H1 (cell line): Measurements from ENCODE around the gene ARF3. TPM values are rescaled to one million over a fixed set of nuclear protein-coding genes. Genes with fewer than 3 reads are reported as not detected.

Experiments used
- CTCF ChIA-PET: fragments of 300-600 bp; sonication (Branson Sonifier 250); formaldehyde crosslinking; loops from one replicate; lab custom pipeline; 2021; ENCODE audit not compliant: partially characterized antibody; lab: Charles Lee
- POLR2A ChIA-PET: fragments of 300-600 bp; sonication (Branson Sonifier 250); formaldehyde crosslinking; loops from one replicate; lab custom pipeline; 2021; ENCODE audit warnings: inconsistent platforms; ENCODE audit not compliant: partially characterized antibody; lab: Charles Lee
- DNase-seq, 2 experiments: peaks; one replicate each; pipeline versions ENCODE4 v3.0.0 to v3.0.0-alpha.2; 2010 to 2022; ENCODE audit warnings: low spot score in 2 of 2, low read depth in 1 of 2, mixed read lengths in 1 of 2
- FAIRE-seq: peaks from 2 replicates; lab custom pipeline; 2011; peaks lifted over from hg19 to GRCh38; lab: Jason Lieb, UNC
- H2AFZ ChIP-seq: 2 replicates; pipeline ENCODE4 v1.8.1; 2012; ENCODE audit warnings: low read length, inconsistent platforms
- H2AK5ac ChIP-seq: 2 replicates; pipeline ENCODE4 v1.6.1; 2013; ENCODE audit warnings: low read depth, low read length
- H2BK120ac ChIP-seq: replicated peaks from 2 replicates; pipeline ENCODE3; 2013; ENCODE audit warnings: low read depth, low read length, inconsistent platforms
- H2BK12ac ChIP-seq: 2 replicates; pipeline ENCODE4 v1.6.1; 2013; ENCODE audit warnings: low read depth, low read length
- H2BK15ac ChIP-seq: 2 replicates; pipeline ENCODE4 v1.6.1; 2013; ENCODE audit warnings: low read length
- H2BK20ac ChIP-seq: 2 replicates; pipeline ENCODE4 v1.6.1; 2013; ENCODE audit warnings: low read length
- H2BK5ac ChIP-seq: 2 replicates; pipeline ENCODE4 v1.6.1; 2013; ENCODE audit warnings: low read depth, low read length
- H3K14ac ChIP-seq: 2 replicates; pipeline ENCODE4 v1.6.1; 2013; ENCODE audit warnings: inconsistent platforms; ENCODE audit not compliant: insufficient read length
- H3K18ac ChIP-seq: 2 replicates; pipeline ENCODE4 v1.6.1; 2013; ENCODE audit warnings: low read length; ENCODE audit errors: extremely low read depth
- H3K23ac ChIP-seq: 2 replicates; pipeline ENCODE4 v1.6.1; 2013; ENCODE audit warnings: inconsistent platforms; ENCODE audit not compliant: insufficient read length
- H3K23me2 ChIP-seq: 2 replicates; pipeline ENCODE4 v1.6.1; 2013; ENCODE audit warnings: low read depth, low read length
- H3K27ac ChIP-seq: 2 replicates; pipeline ENCODE4 v1.6.1; 2011; ENCODE audit warnings: low read depth, low read length, inconsistent platforms
- H3K27me3 ChIP-seq, 4 experiments: replicated peaks in 1 of 4; 1 replicate in 1 of 4; 2 replicates in 3 of 4; pipeline versions ENCODE4 v1.6.1 to v1.8.1; 2011 to 2013; ENCODE audit warnings: low read length in 3 of 4, mild to moderate bottlenecking in 3 of 4, inconsistent platforms in 2 of 4, mixed read lengths in 2 of 4, moderate library complexity in 1 of 4; ENCODE audit not compliant: control insufficient read depth in 3 of 4, insufficient read depth in 3 of 4; ENCODE audit errors: extremely low read depth in 1 of 4
- H3K36me3 ChIP-seq, 4 experiments: 2 replicates each; pipeline versions ENCODE4 v1.6.1 to v1.8.1; 2011 to 2013; ENCODE audit warnings: mild to moderate bottlenecking in 4 of 4, low read length in 3 of 4, moderate library complexity in 2 of 4, control low read depth in 1 of 4, inconsistent platforms in 1 of 4; ENCODE audit not compliant: insufficient read depth in 4 of 4, control insufficient read depth in 2 of 4
- H3K4ac ChIP-seq: replicated peaks from 2 replicates; pipeline ENCODE3; 2013; ENCODE audit warnings: low read length, low read depth, mixed read lengths, inconsistent platforms; ENCODE audit not compliant: insufficient read length
- H3K4me1 ChIP-seq, 4 experiments: replicated peaks in 1 of 4; 1 replicate in 1 of 4; 2 replicates in 3 of 4; pipeline versions ENCODE4 v1.6.1 to v1.8.1; 2011 to 2013; ENCODE audit warnings: low read length in 3 of 4, inconsistent platforms in 2 of 4, mixed read lengths in 1 of 4; ENCODE audit not compliant: insufficient read depth in 4 of 4, control insufficient read depth in 3 of 4
- H3K4me2 ChIP-seq, 2 experiments: 2 replicates each; pipeline versions ENCODE4 v1.6.1 to v1.8.1; 2011 to 2013; ENCODE audit warnings: low read depth in 2 of 2, low read length in 2 of 2, control low read depth in 1 of 2, inconsistent platforms in 1 of 2, mild to moderate bottlenecking in 1 of 2; ENCODE audit not compliant: insufficient read depth in 1 of 2
- H3K4me3 ChIP-seq, 4 experiments: fragments of 200-600, 300-600 bp in 1 of 4; sonication (generic), shearing (Covaris generic), sonication (Bioruptor Twin) in 1 of 4; 2 replicates each; pipeline versions ENCODE4 v1.5.1 to v1.8.1; 2011 to 2016; ENCODE audit warnings: low read length in 4 of 4, low read depth in 3 of 4, control low read depth in 2 of 4, inconsistent platforms in 2 of 4, mild to moderate bottlenecking in 2 of 4, mixed read lengths in 1 of 4, moderate library complexity in 1 of 4; ENCODE audit not compliant: insufficient read depth in 2 of 4; ENCODE audit errors: extremely low read depth in 1 of 4
- H3K56ac ChIP-seq: replicated peaks from 2 replicates; pipeline ENCODE3; 2013; ENCODE audit warnings: low read depth, mild to moderate bottlenecking, mixed read lengths, low read length, inconsistent platforms; ENCODE audit not compliant: insufficient read length
- H3K79me1 ChIP-seq: 2 replicates; pipeline ENCODE4 v1.6.1; 2013; ENCODE audit warnings: low read depth, low read length, control low read depth
- H3K79me2 ChIP-seq, 2 experiments: 2 replicates each; pipeline versions ENCODE4 v1.6.1 to v1.8.1; 2012 to 2013; ENCODE audit warnings: low read length in 2 of 2, mild to moderate bottlenecking in 2 of 2, inconsistent platforms in 1 of 2; ENCODE audit not compliant: insufficient read depth in 2 of 2, control insufficient read depth in 1 of 2
- H3K9ac ChIP-seq, 4 experiments: replicated peaks in 1 of 4; 1 replicate in 1 of 4; 2 replicates in 3 of 4; pipeline versions ENCODE4 v1.6.1 to v1.8.1; 2011 to 2013; ENCODE audit warnings: low read depth in 3 of 4, low read length in 3 of 4, control low read depth in 2 of 4, mild to moderate bottlenecking in 2 of 4, moderate library complexity in 2 of 4, inconsistent platforms in 1 of 4; ENCODE audit errors: extremely low read depth in 1 of 4
- H3K9me3 ChIP-seq, 2 experiments: 2 replicates each; pipeline versions ENCODE4 v1.6.1 to v1.8.1; 2012 to 2013; ENCODE audit warnings: mild to moderate bottlenecking in 2 of 2, moderate library complexity in 2 of 2, control low read depth in 1 of 2, inconsistent platforms in 1 of 2, low read depth in 1 of 2, low read length in 1 of 2, mixed read lengths in 1 of 2; ENCODE audit not compliant: insufficient read depth in 2 of 2
- H4K20me1 ChIP-seq, 2 experiments: replicated peaks in 1 of 2; 2 replicates each; pipeline versions ENCODE3 to v1.8.1; 2011 to 2013; ENCODE audit warnings: inconsistent platforms in 2 of 2, low read length in 2 of 2, mild to moderate bottlenecking in 1 of 2; ENCODE audit not compliant: insufficient read depth in 2 of 2, control insufficient read depth in 1 of 2
- H4K5ac ChIP-seq: 2 replicates; pipeline ENCODE4 v1.6.1; 2013; ENCODE audit warnings: low read length, low read depth, mixed read lengths, inconsistent platforms; ENCODE audit not compliant: insufficient read length
- H4K8ac ChIP-seq: 2 replicates; pipeline ENCODE4 v1.8.0; 2013; ENCODE audit warnings: mild to moderate bottlenecking, moderate library complexity, low read length, inconsistent platforms; ENCODE audit not compliant: insufficient read depth; ENCODE audit errors: extremely low read depth
- H4K91ac ChIP-seq: replicated peaks from 2 replicates; pipeline ENCODE3; 2013; ENCODE audit warnings: low read length, mixed read lengths, inconsistent platforms; ENCODE audit not compliant: insufficient read length
- CHD2 ChIP-seq: IDR thresholded peaks from 2 replicates; pipeline ENCODE4 v1.6.1; 2012; ENCODE audit warnings: low read length, improper control_type of control experiment
- EZH2 ChIP-seq: fragments of 200-600 bp; sonication (generic); IDR thresholded peaks from 2 replicates; pipeline ENCODE4 v1.7.1; 2012; ENCODE audit warnings: low read depth, mild to moderate bottlenecking, moderate library complexity, low read length, inconsistent platforms; ENCODE audit not compliant: severe bottlenecking
- JUN ChIP-seq: IDR thresholded peaks from 2 replicates; pipeline ENCODE4 v1.6.1; 2011; ENCODE audit warnings: low read depth, mild to moderate bottlenecking, improper control_type of control experiment, low read length
- JUND ChIP-seq: IDR thresholded peaks from 2 replicates; pipeline ENCODE4 v1.6.1; 2011; ENCODE audit warnings: mild to moderate bottlenecking, improper control_type of control experiment, low read length
- PHF8 ChIP-seq: fragments of 200-600 bp; sonication (generic); conservative IDR thresholded peaks from 2 replicates; pipeline ENCODE4 v1.7.1; 2012; ENCODE audit warnings: low read depth, mild to moderate bottlenecking, inconsistent platforms, low read length, moderate library complexity
- POU5F1 ChIP-seq: IDR thresholded peaks from 2 replicates; pipeline ENCODE4 v1.6.1; 2011; ENCODE audit warnings: low read depth, mild to moderate bottlenecking, low read length, moderate library complexity
- SIN3A ChIP-seq, 2 experiments: IDR thresholded peaks in 1 of 2; conservative IDR thresholded peaks in 1 of 2; 2 replicates each; pipeline ENCODE4 v1.6.1; 2011 to 2012; ENCODE audit warnings: low read length in 2 of 2, improper control_type of control experiment in 1 of 2, low read depth in 1 of 2, mild to moderate bottlenecking in 1 of 2
- SRF ChIP-seq: IDR thresholded peaks from 2 replicates; pipeline ENCODE4 v1.6.1; 2011; ENCODE audit warnings: mild to moderate bottlenecking, low read depth, low read length, moderate library complexity
- TAF7 ChIP-seq: optimal IDR thresholded peaks from 2 replicates; pipeline ENCODE3; 2011; ENCODE audit warnings: low read depth, mild to moderate bottlenecking, inconsistent platforms, low read length, moderate library complexity, borderline replicate concordance
- WGBS, 2 experiments: shearing (Covaris generic) in 1 of 2; methylation state at CpG; one replicate each; pipeline versions ENCODE4 v1.1.6 to v1.1.7; 2013 to 2015; ENCODE audit warnings: low lambda C conversion rate in 2 of 2, mixed read lengths in 2 of 2, inconsistent platforms in 1 of 2, low coverage in 1 of 2, missing lambda C conversion rate in 1 of 2; ENCODE audit not compliant: insufficient replicate concordance in 2 of 2, insufficient coverage in 1 of 2, insufficient read length in 1 of 2; ENCODE audit errors: extremely low coverage in 1 of 2, missing lambda C conversion rate in 1 of 2; 5-methylcytosine and 5-hydroxymethylcytosine counted together
- polyA plus RNA-seq, 7 experiments: library from polyadenylated mRNA; depleted of rRNA in 3 of 7; stranded (reverse) in 5 of 7; unstranded in 2 of 7; fragments of >200 nt in 5 of 7; fragments of 200-250 nt in 2 of 7; gene quantifications; 1 replicate in 5 of 7; 2 replicates in 1 of 7; 4 replicates in 1 of 7; pipeline versions ENCODE4 v1.2.1 to v1.2.3, GENCODE V29; 2011 to 2013; ENCODE audit warnings: missing spikeins in 2 of 7, mixed read lengths in 2 of 7
- total RNA-seq: library from RNA; stranded (reverse); fragmentation: NEBNext Ultra II Directional; extraction: Animal tissue kit (Norgen Biotek cat#: 25700); gene quantifications from 2 replicates; pipeline ENCODE4 v1.2.1, GENCODE V29; 2021

Gene ARF3
- total and polyA plus RNA-seq, 2 of the 8 experiments (the other 6 are each of a cell fraction or from before 2014, with no cell fraction given), result 231 to 250 TPM

DNA sequence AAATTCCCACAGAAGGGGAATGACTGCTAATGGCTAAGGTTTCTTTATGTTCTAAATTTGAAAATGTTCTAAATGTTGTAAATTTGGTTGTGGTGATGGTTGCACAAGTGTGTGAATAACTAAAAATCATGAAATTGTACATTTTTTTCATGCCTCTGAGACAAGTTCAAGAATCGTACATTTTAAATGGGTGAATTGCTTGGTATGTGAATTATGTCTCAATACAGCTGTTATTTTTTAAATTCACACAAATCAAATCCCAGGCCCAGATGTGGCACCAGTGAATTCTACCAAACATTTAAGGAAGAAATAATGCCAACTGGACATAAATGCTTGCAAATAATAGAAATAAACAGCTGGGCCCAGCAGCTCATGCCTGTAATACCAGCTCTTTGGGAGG is 63.0 kb downstream of the ARF3 start:
- no peaks in the 10 kb centered on the region for H3K79me1 ChIP-seq
- H3K4ac ChIP-seq, result no peak overlapping the region
- H2BK12ac ChIP-seq, result no peak overlapping the region
- POLR2A ChIA-PET, result interaction anchor here (0.9 kb wide), 1 partner anchor 42 kb away, joined by 3 read pairs; no protein-coding TSS in a partner anchor
- H3K9me3 ChIP-seq, result no peaks in the 10 kb centered on the region
- no peak overlapping the region for H2AK5ac ChIP-seq
- no peak overlapping the region for H2BK5ac ChIP-seq
- no peak for TF ChIP-seq TAF7
- no peak for TF ChIP-seq JUN
- TF ChIP-seq SIN3A (conservative IDR thresholded peaks at IDR 0.05 in 1 of 2, IDR thresholded peaks at IDR 0.05 in 1 of 2; ENCODE audit: low read depth in 1 of 2, low read length in 2 of 2), result no peak
- TF ChIP-seq SRF, result no peak
- TF ChIP-seq CHD2, result no peak
- no peak for TF ChIP-seq EZH2
- TF ChIP-seq POU5F1, result no peak
- no peak for TF ChIP-seq PHF8
- no peak for TF ChIP-seq JUND
- TF ChIP-seq, all 59 proteins: peak for 0
- no peak overlapping the region for H3K9ac ChIP-seq
- no peak overlapping the region for H4K5ac ChIP-seq
- no peak for FAIRE-seq
- 0 out of 7 replicates have a peak, but pooled peaks cover 0 to 6% (median 2%) of the 10 kb centered on the region in 4 experiments for H3K4me1 ChIP-seq
- no peak overlapping the region for H2BK15ac ChIP-seq
- no peak for DNase-seq
- WGBS, 2 experiments, result 89% methylated on average over 1 of the region's 1 CpG; no CpG with 5 or more reads in 1 of the 2 experiments
- H3K27ac ChIP-seq, result no peak overlapping the region
- H2BK20ac ChIP-seq, result no peak overlapping the region
- H3K79me2 ChIP-seq, result no peaks in the 10 kb centered on the region
- no peaks in the 10 kb centered on the region; a peak in 2 of 7 replicates for H3K27me3 ChIP-seq
- CTCF ChIA-PET, result interaction anchor here (0.7 to 4.1 kb wide), 8 partner anchors 9 to 88 kb away, joined by 3 to 19 read pairs (median 4); partner anchors contain the start of gene DDX23
- H3K4me3 ChIP-seq, result no peak overlapping the region
- H3K4me2 ChIP-seq, result no peak overlapping the region
- no peaks in the 10 kb centered on the region; the same call in 1 of the 2 replicates for H3K23me2 ChIP-seq
- no peak overlapping the region for H2AFZ ChIP-seq
- no peak overlapping the region for H3K18ac ChIP-seq
- H2BK120ac ChIP-seq, result no peak overlapping the region
- no peak overlapping the region for H4K8ac ChIP-seq
- no peak overlapping the region for H3K23ac ChIP-seq
- H4K91ac ChIP-seq, result no peak overlapping the region
- H4K20me1 ChIP-seq, result no peaks in the 10 kb centered on the region
- no peaks in the 10 kb centered on the region for H3K36me3 ChIP-seq
- no peak overlapping the region for H3K56ac ChIP-seq
- no peak overlapping the region for H3K14ac ChIP-seq
